ENCODE measurements around the gene PDE4B.

PDE4B gene

GRCh38 chr1:66323958-66324625 is 531.4 kb downstream of the PDE4B start:
- DNase-seq (ENCODE audit: low read depth) = no peak
- no peak overlapping the region for H3K4me3 ChIP-seq (ENCODE audit: low read depth, low read length)
- TF ChIP-seq CTCF (IDR thresholded peaks at IDR 0.05; ENCODE audit: control insufficient read depth, extremely low read depth, insufficient read depth) = no peak

DNA sequence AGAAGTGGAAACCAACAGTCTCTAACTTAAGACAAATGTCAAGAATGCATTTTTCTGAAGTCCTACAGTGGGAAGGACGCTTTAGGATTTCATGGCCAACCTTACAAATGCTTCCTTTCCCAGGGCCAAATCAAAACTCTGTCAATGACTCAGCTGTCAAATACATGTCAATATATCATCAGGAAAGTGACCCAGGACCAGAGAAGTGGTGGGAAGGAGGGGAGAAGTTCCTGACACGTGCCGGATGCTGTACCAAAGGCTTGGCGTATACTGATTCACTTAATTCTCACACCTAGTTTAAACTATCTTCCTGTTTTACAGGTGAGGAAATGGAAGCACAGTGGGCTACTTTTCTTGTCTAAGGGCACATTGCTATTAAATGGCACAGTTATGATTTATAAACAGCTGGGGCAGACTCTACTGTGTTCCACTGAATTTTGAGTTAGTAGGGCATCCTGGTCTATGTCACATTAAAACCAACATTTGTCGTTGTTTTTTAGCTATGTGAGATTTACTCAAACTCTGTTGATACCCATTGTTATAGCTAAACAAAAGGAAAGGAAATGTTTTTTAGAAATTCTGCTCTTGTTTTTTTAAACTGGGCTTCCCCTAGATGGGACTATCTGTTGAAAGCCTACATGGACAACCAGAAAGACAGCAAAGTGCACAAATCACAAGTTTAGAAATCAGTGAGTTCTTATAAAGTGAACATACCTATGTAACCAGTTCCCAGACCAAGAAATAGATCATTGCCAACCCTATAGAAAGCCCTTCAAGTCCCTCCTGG is 533.1 kb downstream of the PDE4B start:
- DNase-seq (ENCODE audit: low read depth) = no peak
- TF ChIP-seq CTCF (IDR thresholded peaks at IDR 0.05; ENCODE audit: control insufficient read depth, extremely low read depth, insufficient read depth) = no peak

DNA sequence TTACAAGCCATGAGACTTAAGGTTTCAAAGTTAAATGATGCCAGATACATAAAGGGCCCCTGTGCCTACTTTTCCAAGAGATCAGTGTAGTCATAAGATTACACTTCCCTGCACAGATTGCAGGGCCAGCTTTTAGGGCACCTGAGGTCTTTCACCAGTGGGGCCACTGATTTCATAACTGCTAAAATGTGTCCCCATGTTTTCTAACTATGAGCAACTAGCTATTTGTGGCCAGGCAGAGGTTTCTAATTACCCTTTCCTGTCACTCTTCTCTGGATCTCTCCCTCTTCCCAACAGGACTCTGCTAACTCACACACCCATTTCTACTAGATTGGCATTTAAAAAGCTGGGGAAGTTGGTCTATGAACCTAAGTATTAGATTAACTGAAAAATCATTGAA is 534.2 kb downstream of the PDE4B start:
- no peak for DNase-seq (ENCODE audit: low read depth)
- no peak overlapping the region for H3K4me3 ChIP-seq (ENCODE audit: low read depth, low read length)
- TF ChIP-seq CTCF (IDR thresholded peaks at IDR 0.05; ENCODE audit: control insufficient read depth, extremely low read depth, insufficient read depth) = no peak

More for the DNA sequence above, 533.1 kb downstream of the PDE4B start:
- H3K4me3 ChIP-seq (ENCODE audit: low read depth, low read length) = no peak overlapping the region

DNA sequence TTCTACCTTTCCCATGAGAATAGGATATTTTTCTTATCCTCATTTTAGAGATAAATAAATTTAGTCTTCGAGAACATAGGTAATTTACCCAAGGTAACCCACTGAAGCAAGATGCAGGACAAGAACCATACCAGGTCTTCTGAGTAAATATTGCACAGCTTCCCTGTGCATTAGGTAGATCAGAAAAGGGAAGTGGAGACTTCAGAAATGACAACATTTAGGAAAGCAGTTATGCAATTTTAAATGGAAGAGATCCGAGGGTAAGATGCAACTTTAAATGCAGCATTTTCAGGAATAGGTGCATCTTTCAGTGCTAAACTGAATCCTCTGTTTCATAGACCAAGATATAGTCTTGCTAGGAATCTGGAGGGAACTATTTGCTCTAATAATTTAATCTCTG is 534.9 kb downstream of the PDE4B start:
- H3K4me3 ChIP-seq (ENCODE audit: low read depth, low read length) = no peak overlapping the region
- TF ChIP-seq CTCF (IDR thresholded peaks at IDR 0.05; ENCODE audit: control insufficient read depth, extremely low read depth, insufficient read depth) = no peak
- DNase-seq (ENCODE audit: low read depth) = no peak

GRCh38 chr1:66328896-66329295 is 536.2 kb downstream of the PDE4B start:
- no peak for TF ChIP-seq CTCF (IDR thresholded peaks at IDR 0.05; ENCODE audit: control insufficient read depth, extremely low read depth, insufficient read depth)
- DNase-seq (ENCODE audit: low read depth) = no peak
- no peak overlapping the region for H3K4me3 ChIP-seq (ENCODE audit: low read depth, low read length)

DNA sequence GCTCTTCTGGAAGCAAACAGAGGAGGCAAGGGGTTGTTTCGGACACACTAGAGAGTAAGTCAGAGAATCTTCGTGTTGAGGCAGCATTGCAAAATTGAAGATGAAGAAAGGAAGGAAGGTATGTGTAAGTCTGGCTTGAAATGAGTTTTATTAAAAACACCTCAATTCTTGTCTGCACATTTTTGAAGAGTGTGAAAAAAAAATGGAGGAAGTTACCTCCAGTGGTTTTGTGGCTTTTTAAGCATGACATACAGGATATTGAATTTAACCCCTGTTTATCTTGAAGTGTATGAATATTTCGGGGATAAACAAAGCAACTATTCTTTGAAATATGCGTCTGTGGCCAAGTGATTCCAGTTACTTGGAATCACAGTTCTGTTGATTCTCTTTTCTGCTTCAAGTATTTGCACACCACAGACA is 538.0 kb downstream of the PDE4B start:
- no peak for TF ChIP-seq CTCF (IDR thresholded peaks at IDR 0.05; ENCODE audit: control insufficient read depth, extremely low read depth, insufficient read depth)
- H3K4me3 ChIP-seq (ENCODE audit: low read depth, low read length) = no peak overlapping the region
- DNase-seq (ENCODE audit: low read depth) = no peak

All from LNCaP clone FGC (cell line).